ENCODE measurements around the gene THAP4. TPM values are rescaled to one million over a fixed set of nuclear protein-coding genes. Genes with fewer than 3 reads are reported as not detected.

The THAP4 gene
- total RNA-seq, 1 experiment from 2014 or later, result 88.6 TPM

DNA sequence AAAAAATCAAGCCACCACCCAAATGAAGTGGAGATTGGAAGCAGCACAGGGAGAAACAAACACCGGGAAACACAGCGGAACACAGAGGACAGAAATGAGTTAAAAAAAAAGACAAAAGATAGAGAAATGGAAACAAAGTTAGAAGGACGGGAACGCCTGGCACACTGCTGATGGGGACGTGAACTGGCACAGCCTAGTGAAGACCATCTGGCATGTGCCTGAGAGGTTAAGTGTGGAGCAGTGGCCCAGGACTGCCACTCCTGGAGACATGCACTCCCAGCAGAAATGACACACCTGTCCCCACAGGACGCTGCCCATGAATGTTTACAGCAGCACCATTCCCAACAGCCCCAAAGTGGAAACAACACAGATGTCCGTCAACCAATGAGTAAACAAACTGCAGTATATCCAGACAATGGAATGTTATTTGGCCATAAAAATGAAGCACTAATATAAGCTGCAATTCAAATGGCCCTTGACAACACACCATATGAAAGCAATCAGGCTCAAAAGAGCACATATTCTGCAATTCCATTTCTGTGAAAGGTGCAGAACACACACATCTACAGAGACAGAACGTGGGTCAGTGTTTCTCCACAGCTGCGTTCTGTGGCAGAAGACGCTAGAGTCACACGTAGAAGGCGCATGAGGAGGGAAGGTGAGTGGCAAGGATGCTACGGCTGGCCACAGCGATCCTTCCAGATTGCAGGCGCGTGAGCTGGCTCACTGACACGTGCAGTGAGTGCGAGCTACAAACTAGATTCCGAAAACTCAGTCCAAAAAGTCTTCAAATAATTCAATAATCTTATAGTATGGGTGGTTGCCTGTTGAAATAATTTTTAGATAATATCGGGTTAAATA is 24.6 kb downstream of the THAP4 start (continued):
- TF ChIP-seq, protein P1, sequence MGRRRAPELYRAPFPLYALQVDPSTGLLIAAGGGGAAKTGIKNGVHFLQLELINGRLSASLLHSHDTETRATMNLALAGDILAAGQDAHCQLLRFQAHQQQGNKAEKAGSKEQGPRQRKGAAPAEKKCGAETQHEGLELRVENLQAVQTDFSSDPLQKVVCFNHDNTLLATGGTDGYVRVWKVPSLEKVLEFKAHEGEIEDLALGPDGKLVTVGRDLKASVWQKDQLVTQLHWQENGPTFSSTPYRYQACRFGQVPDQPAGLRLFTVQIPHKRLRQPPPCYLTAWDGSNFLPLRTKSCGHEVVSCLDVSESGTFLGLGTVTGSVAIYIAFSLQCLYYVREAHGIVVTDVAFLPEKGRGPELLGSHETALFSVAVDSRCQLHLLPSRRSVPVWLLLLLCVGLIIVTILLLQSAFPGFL (CRISPR knock-in tag; IDR thresholded peaks at IDR 0.05; ENCODE audit: borderline replicate concordance), result no peak
- no peak for TF ChIP-seq CREM (CRISPR knock-in tag; IDR thresholded peaks at IDR 0.05)
- no peak for TF ChIP-seq SOX15 (CRISPR knock-in tag; IDR thresholded peaks at IDR 0.05)
- TF ChIP-seq FOXP1 (CRISPR knock-in tag; IDR thresholded peaks at IDR 0.05; ENCODE audit: borderline replicate concordance), result no peak
- no peak for TF ChIP-seq FOXJ3 (CRISPR knock-in tag; IDR thresholded peaks at IDR 0.05; ENCODE audit: borderline replicate concordance)

DNA sequence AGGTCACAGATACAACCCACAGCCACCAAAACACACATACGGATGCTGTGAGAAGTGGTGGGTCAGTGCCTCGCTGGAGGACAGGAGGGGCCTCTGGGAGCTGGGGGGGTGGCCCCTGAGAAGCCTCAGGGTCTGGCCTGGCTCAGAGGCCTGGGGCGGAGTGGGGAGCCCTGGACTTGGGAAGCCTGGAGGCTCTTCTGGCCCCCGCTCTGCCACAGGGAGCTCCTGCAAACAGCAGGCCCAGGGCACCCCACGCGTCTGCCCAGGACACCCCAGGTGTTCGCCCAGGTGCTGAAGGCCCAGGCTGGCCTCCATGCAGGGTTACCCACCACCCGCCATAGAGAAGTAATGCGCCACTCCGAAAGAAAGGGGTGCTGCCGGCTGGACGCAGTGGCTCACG is 25.9 kb downstream of the THAP4 start:
- Mint-ChIP-seq H3K36me3 (peaks cover 4% of the 10 kb centered on the region; the same call in 1 of the 2 replicates), H3K27me3 (ENCODE audit: low read depth) (no peaks in the 10 kb centered on the region), H3K4me3 (peak overlapping the region; percentile 81), H3K4me1 (peaks cover 18% of the 10 kb centered on the region), H3K9me3 (no peaks in the 10 kb centered on the region), H3K27ac (peak overlapping the region; percentile 94; the same call in 1 of the 2 replicates)
- ChIA-PET CTCF (interaction anchor here (1.2 to 1.3 kb wide), 2 partner anchors 105 to 225 kb away, joined by 3 to 5 read pairs; no protein-coding TSS in a partner anchor), POLR2A (interaction anchor here (1.4 kb wide), 1 partner anchor 52 kb away, joined by 6 read pairs; the partner anchor contains the start of gene BOK)
- no peak for DNase-seq (ENCODE audit: low spot score)
- TF ChIP-seq ZNF423 (CRISPR knock-in tag; IDR thresholded peaks at IDR 0.05) (no peak), RELA (CRISPR knock-in tag; IDR thresholded peaks at IDR 0.05; ENCODE audit: borderline replicate concordance) (no peak), ELF4 (CRISPR knock-in tag; IDR thresholded peaks at IDR 0.05; ENCODE audit: low read depth) (no peak), GABPB1 (CRISPR knock-in tag; IDR thresholded peaks at IDR 0.05) (no peak), NFATC4 (CRISPR knock-in tag; IDR thresholded peaks at IDR 0.05) (no peak)
- TF ChIP-seq, protein P2, sequence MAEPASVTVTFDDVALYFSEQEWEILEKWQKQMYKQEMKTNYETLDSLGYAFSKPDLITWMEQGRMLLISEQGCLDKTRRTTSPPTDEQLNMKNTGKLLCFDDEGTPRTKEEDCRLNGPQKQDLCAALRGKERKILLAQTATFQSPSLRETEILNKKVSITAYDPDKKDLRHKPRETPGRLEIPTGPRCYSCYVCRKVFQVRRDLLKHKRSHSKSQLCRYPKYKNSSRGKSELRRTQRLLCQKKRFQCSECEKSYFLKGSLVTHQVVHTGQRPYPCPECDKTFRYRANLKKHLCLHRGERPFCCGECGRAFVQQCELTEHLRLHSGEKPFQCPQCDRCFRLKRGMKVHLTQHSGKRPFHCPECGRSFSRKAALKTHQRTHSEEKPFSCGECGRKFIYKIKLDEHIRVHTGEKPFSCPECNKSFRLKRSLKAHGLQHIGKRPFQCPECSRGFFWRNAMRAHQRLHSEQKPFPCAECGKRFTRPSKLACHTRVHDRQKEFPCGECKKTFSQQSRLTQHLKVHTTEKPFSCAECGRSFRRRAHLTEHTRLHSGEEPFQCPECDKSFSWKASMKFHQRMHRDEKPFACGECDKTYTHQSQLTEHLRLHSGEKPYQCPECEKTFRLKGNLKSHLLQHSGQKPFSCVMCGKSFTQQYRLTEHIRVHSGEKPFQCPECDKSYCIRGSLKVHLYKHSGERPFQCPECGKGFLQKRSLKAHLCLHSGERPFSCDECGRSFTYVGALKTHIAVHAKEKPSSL (CRISPR knock-in tag; conservative IDR thresholded peaks at IDR 0.05), result no peak
- TF ChIP-seq, protein P3, sequence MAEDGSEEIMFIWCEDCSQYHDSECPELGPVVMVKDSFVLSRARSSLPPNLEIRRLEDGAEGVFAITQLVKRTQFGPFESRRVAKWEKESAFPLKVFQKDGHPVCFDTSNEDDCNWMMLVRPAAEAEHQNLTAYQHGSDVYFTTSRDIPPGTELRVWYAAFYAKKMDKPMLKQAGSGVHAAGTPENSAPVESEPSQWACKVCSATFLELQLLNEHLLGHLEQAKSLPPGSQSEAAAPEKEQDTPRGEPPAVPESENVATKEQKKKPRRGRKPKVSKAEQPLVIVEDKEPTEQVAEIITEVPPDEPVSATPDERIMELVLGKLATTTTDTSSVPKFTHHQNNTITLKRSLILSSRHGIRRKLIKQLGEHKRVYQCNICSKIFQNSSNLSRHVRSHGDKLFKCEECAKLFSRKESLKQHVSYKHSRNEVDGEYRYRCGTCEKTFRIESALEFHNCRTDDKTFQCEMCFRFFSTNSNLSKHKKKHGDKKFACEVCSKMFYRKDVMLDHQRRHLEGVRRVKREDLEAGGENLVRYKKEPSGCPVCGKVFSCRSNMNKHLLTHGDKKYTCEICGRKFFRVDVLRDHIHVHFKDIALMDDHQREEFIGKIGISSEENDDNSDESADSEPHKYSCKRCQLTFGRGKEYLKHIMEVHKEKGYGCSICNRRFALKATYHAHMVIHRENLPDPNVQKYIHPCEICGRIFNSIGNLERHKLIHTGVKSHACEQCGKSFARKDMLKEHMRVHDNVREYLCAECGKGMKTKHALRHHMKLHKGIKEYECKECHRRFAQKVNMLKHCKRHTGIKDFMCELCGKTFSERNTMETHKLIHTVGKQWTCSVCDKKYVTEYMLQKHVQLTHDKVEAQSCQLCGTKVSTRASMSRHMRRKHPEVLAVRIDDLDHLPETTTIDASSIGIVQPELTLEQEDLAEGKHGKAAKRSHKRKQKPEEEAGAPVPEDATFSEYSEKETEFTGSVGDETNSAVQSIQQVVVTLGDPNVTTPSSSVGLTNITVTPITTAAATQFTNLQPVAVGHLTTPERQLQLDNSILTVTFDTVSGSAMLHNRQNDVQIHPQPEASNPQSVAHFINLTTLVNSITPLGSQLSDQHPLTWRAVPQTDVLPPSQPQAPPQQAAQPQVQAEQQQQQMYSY (CRISPR knock-in tag; IDR thresholded peaks at IDR 0.05), result no peak
- TF ChIP-seq, protein P4, sequence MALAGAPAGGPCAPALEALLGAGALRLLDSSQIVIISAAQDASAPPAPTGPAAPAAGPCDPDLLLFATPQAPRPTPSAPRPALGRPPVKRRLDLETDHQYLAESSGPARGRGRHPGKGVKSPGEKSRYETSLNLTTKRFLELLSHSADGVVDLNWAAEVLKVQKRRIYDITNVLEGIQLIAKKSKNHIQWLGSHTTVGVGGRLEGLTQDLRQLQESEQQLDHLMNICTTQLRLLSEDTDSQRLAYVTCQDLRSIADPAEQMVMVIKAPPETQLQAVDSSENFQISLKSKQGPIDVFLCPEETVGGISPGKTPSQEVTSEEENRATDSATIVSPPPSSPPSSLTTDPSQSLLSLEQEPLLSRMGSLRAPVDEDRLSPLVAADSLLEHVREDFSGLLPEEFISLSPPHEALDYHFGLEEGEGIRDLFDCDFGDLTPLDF (CRISPR knock-in tag; IDR thresholded peaks at IDR 0.05), result no peak
- ATAC-seq, result no peak

Data from WTC11 (cell line).